ENCODE measurements around the gene SAP25. TPM values are rescaled to one million over a fixed set of nuclear protein-coding genes. Genes with fewer than 3 reads are reported as not detected.

SAP25 gene
- total RNA-seq, 2 experiments from 2014 or later, result 29.1 to 30.0 TPM

DNA sequence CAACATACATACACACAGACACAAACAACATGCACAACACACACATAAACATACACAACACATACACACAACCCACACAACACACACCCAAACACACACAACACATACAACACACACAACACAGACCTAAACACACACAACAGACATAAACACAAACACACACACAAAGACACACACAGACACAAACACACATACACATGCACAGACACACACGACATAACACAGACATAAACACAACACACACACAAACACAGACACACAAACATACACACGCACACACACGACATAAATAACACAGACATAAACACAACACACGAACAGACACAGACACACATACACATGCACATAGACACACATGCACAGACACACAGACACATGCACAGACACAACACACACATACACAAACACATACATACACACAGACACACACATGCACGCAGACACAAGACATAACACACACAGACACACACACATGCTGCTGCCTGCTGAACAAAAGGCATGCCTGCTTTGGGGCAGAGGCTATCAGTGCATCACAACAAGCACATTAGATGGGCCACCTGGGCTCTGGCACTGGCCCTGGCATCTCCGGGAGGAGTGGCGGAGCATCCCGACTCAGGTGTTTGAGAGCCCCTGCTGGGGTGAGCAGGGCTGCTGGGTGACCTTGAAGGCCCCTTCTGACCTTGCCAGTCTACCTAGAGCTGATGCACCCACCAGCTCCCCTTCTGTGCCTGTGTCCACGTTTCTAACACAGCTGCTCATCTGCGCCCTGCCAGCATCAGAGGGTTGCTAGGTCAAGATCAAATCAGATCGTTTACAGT is 7.0 kb upstream of the SAP25 start:
- H3K27me3 Mint-ChIP-seq, result no peaks in the 10 kb centered on the region
- ChIA-PET POLR2A (interaction anchor here (0.7 to 6.8 kb wide), 6 partner anchors 8 to 36 kb away, joined by 3 to 89 read pairs (median 3); partner anchors contain the start of genes MOSPD3 and PCOLCE), CTCF (no interaction called here)
- no peak overlapping the region for H3K27ac Mint-ChIP-seq
- H3K4me1 Mint-ChIP-seq, result peaks cover 19% of the 10 kb centered on the region
- H3K9me3 Mint-ChIP-seq, result no peaks in the 10 kb centered on the region
- H3K4me3 Mint-ChIP-seq, result no peak overlapping the region
- DNase-seq, result no peak
- H3K36me3 Mint-ChIP-seq (ENCODE audit: low read depth), result peaks cover 57% of the 10 kb centered on the region

DNA sequence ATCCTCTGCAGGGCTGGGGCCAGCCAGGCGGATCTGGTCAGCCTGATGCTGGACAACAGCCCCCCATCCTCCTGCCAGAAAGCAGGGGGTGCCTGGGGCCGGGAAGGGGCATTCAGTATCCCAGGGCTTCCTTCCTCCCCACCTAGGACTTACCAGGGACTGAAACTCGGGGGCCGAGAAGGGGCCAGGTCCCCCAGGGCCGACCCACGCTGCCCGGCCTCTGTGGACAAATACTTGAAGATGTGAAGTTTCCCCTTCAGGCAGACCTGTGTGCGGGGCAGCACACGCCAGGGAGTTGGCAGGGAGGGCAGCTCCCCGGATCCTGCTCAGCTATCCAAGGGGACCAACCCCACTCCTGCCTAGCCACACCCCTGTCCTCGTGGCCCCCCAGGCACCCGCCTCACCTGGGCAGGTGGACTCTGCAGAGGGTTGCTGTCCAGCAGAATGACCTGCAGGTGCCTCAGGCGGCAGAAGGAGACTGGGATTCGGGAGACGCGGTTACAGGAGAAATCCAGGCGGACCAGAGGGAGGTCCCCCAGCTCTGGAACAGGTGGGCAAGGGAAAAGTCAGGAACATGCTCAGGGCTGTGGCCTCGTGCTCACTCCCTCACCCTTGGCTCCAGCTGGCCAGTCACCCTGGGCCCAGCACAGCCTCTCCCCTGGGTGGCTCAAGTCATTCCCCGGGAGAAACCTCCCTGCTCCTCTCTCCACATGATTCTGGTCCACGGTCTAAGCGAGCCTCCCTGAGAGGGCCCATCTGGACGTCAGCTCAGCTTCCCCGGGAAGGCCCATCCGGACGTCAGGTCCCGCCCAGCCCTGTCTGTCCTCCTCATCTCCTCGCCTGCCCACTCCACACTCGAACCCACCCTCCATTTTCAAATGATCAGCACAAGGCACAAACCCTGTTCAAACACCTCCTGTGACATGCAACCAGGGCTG is 4.8 kb upstream of the SAP25 start:
- ChIA-PET CTCF (no interaction called here), POLR2A (no interaction called here)
- Mint-ChIP-seq H3K36me3 (ENCODE audit: low read depth) (peaks cover 55% of the 10 kb centered on the region), H3K27ac (no peak overlapping the region), H3K27me3 (no peaks in the 10 kb centered on the region), H3K9me3 (no peaks in the 10 kb centered on the region), H3K4me1 (peaks cover 14% of the 10 kb centered on the region), H3K4me3 (no peak overlapping the region)
- DNase-seq, result no peak

DNA sequence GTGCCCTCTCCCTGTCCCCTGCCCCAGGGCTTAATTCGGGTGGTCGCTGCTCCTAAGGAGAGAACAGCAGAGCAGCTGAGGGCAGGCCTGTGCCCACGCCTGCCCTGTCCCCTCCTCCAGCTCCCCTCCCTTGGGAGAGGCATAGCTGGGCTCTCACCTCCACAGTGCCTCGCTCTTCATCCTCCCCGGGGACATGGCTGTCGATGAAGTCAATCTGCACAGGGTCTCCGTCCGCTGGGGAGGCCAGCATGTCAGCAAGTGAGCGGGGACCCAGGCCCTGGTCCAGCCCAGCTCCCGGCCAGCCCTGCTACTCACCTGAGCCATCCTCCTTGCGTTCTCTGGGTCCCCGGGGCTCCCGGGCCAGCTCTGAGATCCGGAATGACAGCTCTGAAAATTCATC is 3.8 kb upstream of the SAP25 start:
- H3K9me3 Mint-ChIP-seq, result no peaks in the 10 kb centered on the region
- H3K36me3 Mint-ChIP-seq (ENCODE audit: low read depth), result peaks cover 51% of the 10 kb centered on the region
- ChIA-PET CTCF (no interaction called here), POLR2A (interaction anchor here (0.9 kb wide), 1 partner anchor 8 kb away, joined by 4 read pairs; the partner anchor contains the start of genes FBXO24 and LRCH4)
- no peak overlapping the region for H3K4me3 Mint-ChIP-seq
- peaks cover 5% of the 10 kb centered on the region for H3K4me1 Mint-ChIP-seq
- H3K27me3 Mint-ChIP-seq, result no peaks in the 10 kb centered on the region
- no peak for DNase-seq
- H3K27ac Mint-ChIP-seq, result no peak overlapping the region

DNA sequence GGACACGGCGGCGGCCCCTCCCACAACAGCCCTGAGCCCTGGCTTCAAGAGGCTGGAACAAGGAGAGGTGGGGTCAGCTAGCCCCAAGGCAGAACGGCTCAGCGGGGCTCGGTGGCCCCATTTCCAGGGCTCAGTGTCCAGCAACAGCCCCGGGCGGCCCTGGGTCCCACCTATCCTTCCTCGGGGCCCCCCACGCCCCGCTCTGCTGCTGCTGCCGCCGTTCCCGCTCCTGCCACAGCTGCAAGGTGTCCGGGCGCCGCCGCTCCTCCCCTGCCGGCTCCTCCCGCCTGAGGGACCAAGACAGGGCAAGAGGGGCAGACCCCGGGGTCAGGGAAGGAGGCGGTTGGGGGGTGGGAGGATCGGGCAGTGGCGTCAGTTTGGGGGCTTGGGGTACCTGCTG is 3.4 kb upstream of the SAP25 start:
- CTCF ChIA-PET, result no interaction called here
- no peak overlapping the region for H3K4me3 Mint-ChIP-seq
- peaks cover 1% of the 10 kb centered on the region for H3K4me1 Mint-ChIP-seq

DNA sequence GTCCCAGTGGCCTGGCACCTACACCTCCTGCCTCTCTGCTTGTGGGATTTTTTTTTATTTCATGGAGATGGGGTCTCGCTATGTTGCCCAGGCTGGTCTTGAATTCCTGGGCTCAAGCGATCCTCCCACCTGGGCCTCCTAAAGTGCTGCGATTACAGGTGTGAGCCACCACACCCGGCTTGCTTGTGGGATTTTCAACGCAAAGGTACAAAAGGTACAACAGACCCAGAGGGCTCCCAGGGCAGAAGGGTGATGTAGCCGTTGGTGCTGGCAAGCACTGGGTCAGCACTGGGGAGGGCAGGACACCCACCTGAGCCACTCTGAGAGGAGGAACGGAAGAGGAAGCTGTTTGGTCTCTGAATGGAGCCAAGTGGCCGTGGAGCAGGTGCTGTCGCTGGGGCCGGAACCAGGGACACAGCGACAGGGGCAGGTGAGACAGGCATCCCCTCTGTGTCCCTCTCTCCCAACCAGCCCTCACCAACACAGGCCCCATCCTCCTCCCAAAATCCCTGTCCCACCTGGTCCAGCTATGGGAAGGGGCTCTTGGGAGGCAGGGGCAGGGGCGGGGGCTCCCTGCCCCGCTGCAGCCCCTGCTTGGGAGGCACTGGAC is 2.8 kb upstream of the SAP25 start:
- H3K27ac Mint-ChIP-seq, result no peak overlapping the region
- H3K4me3 Mint-ChIP-seq, result no peak overlapping the region
- CTCF ChIA-PET, result no interaction called here
- peaks cover 5% of the 10 kb centered on the region for H3K4me1 Mint-ChIP-seq
- peaks cover 47% of the 10 kb centered on the region for H3K36me3 Mint-ChIP-seq (ENCODE audit: low read depth)
- H3K27me3 Mint-ChIP-seq, result no peaks in the 10 kb centered on the region
- DNase-seq, result no peak
- H3K9me3 Mint-ChIP-seq, result no peaks in the 10 kb centered on the region
- POLR2A ChIA-PET, result no interaction called here

More for the DNA sequence above, 3.4 kb upstream of the SAP25 start:
- DNase-seq, result no peak
- no peaks in the 10 kb centered on the region for H3K27me3 Mint-ChIP-seq
- H3K36me3 Mint-ChIP-seq (ENCODE audit: low read depth), result peaks cover 49% of the 10 kb centered on the region
- POLR2A ChIA-PET, result interaction anchor here (0.9 kb wide), 1 partner anchor 9 kb away, joined by 4 read pairs; the partner anchor contains the start of genes FBXO24 and LRCH4
- no peaks in the 10 kb centered on the region for H3K9me3 Mint-ChIP-seq
- no peak overlapping the region for H3K27ac Mint-ChIP-seq

DNA sequence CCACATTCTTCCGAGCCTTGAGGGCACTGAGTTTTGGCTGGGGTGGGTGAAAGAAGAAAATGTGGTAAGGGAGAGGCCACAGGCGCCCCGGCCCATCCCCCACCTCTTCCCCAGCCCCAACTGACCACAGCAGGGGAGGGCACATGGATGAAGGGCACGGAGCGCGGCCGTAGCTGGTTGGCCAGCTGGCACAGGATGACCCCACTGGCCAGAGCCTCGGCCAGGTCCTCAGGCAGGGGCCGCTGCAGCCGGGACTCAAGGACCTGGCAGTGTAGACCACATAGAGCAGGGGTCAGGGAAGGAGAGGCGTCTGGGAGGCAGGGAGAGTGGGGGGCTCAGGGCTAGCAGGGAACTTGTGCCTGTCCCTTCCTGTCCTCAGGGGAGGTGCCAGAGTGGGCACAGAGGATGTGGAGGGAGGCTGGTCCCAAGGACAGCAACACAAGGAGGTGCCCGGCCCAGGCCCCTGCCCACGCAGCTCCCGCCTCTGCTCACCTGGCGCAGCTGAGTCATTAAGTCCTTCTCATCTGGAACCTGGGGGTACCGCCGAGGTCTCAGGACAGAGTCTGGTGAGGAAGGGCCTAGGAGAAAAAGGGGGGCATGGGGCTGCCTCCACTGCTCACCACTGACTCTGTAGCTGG is 2.2 kb upstream of the SAP25 start:
- H3K27me3 Mint-ChIP-seq, result no peaks in the 10 kb centered on the region
- POLR2A ChIA-PET, result no interaction called here
- peaks cover 10% of the 10 kb centered on the region for H3K4me1 Mint-ChIP-seq
- peaks cover 47% of the 10 kb centered on the region for H3K36me3 Mint-ChIP-seq (ENCODE audit: low read depth)
- no peak overlapping the region for H3K4me3 Mint-ChIP-seq
- no peaks in the 10 kb centered on the region for H3K9me3 Mint-ChIP-seq
- no peak overlapping the region for H3K27ac Mint-ChIP-seq
- DNase-seq, result no peak
- CTCF ChIA-PET, result no interaction called here

DNA sequence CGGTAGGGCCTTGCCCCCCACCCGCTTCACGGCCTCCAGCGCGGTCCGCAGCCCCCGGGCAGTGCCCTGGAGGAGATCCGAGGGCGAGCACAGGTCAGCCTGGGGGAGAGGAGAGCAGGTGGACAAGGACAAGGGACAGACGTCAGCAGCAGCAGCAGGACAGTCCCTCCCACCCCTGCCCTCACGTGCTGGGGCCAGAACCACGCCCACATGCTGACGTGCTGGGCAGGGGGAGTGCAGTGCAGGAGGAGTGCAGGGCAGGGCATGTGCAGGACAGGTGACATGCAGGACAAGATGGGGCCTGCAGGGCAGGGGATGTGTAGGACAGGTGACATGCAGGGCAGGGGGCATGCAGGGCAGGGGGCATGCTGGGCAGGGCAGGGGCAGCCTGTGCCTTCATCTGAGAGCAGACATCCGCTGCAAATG is 1.5 kb upstream of the SAP25 start:
- H3K27me3 Mint-ChIP-seq, result no peaks in the 10 kb centered on the region
- H3K27ac Mint-ChIP-seq, result no peak overlapping the region
- H3K4me1 Mint-ChIP-seq, result peaks cover 15% of the 10 kb centered on the region
- POLR2A ChIA-PET, result no interaction called here
- peaks cover 47% of the 10 kb centered on the region for H3K36me3 Mint-ChIP-seq (ENCODE audit: low read depth)
- no peak for DNase-seq
- no peaks in the 10 kb centered on the region for H3K9me3 Mint-ChIP-seq
- CTCF ChIA-PET, result no interaction called here
- no peak overlapping the region for H3K4me3 Mint-ChIP-seq

DNA sequence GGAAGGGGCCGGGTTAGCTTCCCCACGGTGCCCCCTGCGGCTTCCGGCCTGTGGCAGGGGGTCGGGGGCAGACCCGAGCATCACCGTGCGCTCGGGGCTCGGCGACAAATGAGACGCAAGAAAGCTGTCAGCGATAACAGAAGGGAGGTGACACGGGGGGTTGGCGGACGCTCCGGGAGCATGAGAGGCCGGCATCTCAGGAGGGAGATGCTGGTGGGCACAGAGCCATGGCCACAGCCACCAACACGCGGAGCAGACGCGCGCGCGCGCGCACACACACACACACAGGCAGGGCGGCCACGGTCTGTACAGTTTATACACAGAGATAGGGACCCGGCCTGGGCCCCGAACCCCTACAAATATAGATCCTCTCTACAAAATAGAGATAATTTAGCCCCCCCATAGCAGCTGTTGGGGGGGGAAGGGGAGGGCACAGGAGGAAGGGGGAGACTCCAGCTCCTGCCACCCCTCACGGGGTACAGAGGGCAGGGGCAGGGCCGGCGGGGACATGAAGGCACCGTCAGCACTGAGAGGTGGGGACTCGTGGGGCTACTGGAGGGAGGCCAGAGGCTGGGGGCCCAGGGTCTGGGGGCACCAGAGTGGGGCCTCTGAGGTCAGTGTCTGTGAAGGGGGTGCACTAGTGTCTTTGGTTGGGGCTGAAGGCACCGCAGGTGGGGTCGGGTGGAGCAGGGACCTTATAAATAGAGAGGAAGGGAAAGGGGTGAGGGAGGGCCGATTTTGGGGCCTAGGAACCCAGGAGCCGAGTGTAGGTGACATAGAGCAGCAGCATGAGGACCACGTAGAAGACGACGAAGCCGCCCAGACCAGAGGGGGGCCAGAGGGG is 884 bp upstream of the SAP25 start:
- Mint-ChIP-seq H3K27ac (no peak overlapping the region), H3K4me1 (peaks cover 21% of the 10 kb centered on the region), H3K36me3 (ENCODE audit: low read depth) (peaks cover 47% of the 10 kb centered on the region), H3K4me3 (no peak overlapping the region), H3K9me3 (no peaks in the 10 kb centered on the region), H3K27me3 (no peaks in the 10 kb centered on the region)
- no peak for DNase-seq
- ChIA-PET CTCF (no interaction called here), POLR2A (no interaction called here)

DNA sequence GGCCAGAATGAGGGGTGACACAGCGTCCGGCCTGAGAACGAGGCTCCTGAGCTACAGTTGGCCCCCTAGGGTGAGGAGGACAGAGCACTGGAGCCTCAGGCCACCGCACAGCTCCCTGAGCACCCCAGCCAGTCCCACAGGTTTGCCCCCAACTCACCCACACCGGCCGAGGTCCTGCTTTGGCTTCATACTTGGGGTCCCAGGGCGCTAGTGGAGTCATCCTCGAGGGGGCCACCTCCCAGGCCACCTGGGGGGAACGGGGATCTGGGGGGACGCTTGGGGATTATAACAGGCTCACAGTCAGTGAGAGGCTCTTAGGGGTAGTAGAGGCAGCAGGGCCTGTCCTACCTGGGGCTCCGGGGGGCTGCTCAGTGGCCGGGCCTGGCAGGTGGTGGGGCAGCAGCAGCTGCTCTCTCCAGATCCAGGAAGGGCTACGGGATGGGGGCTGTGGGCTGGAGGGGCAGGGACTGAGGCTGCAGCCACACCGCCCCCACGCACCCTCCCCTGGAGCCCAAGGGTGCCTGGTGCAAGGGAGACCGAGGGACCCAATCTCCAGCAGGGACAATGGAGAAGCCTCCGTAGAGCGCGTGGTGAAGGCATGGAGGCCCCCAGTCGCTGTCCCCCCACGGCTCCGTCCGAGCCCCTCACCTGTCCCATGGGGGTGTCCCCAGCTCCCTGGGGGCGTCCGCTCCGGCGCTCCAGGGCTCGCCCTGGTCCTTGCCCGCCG is 588 bp downstream of the SAP25 start:
- no peak for DNase-seq
- Mint-ChIP-seq H3K27ac (no peak overlapping the region), H3K4me1 (peaks cover 34% of the 10 kb centered on the region), H3K9me3 (no peaks in the 10 kb centered on the region), H3K4me3 (no peak overlapping the region), H3K36me3 (ENCODE audit: low read depth) (peaks cover 36% of the 10 kb centered on the region), H3K27me3 (no peaks in the 10 kb centered on the region)
- CTCF ChIA-PET, result no interaction called here
- POLR2A ChIA-PET, result interaction anchor here (0.8 to 1.7 kb wide), 4 partner anchors 8 to 110 kb away, joined by 3 to 13 read pairs (median 3); no protein-coding TSS in a partner anchor

DNA sequence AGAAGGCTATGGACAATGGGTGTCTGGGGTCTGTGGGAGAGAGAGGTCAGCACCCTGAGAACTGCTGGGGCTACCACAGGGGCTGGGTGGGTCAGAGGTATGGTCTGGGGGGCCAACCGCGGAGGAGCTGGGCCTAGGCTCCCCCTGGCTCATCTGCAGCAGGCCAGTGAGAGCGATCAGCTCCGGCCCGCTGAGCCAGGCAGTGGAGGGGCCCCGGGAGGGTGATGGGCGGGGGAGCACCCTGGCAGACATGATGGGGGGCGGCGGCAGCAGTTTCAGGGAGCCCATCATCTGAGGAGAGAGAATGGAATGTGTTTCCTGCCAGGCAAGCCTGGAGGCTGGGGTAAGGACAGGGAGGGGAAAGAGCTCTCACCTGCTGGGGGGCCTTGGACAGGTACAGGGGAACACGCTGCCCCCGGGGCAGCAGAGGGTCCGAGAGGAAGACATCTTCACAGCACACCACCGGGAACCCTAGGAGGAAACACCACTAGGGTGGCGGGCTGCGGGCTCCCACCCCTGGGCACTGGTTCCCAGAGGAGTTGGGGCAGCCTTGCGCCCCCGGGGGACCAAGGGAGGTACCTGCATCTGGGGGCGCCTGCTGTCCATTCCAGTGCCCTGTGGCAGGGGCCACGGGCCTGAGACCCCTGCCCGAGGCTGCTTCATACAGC is 1.3 kb downstream of the SAP25 start:
- POLR2A ChIA-PET, result interaction anchor here (0.8 to 1.7 kb wide), 5 partner anchors 9 to 111 kb away, joined by 3 to 13 read pairs (median 3); no protein-coding TSS in a partner anchor
- CTCF ChIA-PET, result no interaction called here
- H3K9me3 Mint-ChIP-seq, result no peaks in the 10 kb centered on the region
- no peak for DNase-seq
- H3K36me3 Mint-ChIP-seq (ENCODE audit: low read depth), result peaks cover 30% of the 10 kb centered on the region
- peaks cover 41% of the 10 kb centered on the region for H3K4me1 Mint-ChIP-seq
- no peak overlapping the region for H3K4me3 Mint-ChIP-seq
- H3K27ac Mint-ChIP-seq, result no peak overlapping the region
- H3K27me3 Mint-ChIP-seq, result no peaks in the 10 kb centered on the region

DNA sequence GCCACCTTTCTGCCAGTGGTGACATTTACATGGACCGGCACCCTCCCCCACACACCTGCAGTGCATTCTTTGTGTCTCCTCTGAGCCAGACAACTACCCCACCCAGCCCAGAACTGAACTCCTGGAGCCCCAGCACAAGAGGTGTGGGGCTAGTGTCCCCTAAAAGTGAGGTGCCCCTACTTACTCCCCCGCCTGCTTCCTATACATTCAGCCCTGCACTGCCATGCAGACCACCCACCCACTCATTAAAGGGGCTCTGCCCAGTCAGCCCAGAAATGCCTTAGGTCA is 1.9 kb downstream of the SAP25 start:
- POLR2A ChIA-PET, result interaction anchor here (1.0 to 2.0 kb wide), 9 partner anchors 12 to 117 kb away, joined by 3 to 23 read pairs (median 4); partner anchors contain the start of genes FBXO24 and LRCH4
- Mint-ChIP-seq H3K27ac (no peak overlapping the region), H3K4me3 (no peak overlapping the region), H3K4me1 (peaks cover 45% of the 10 kb centered on the region), H3K27me3 (no peaks in the 10 kb centered on the region), H3K36me3 (ENCODE audit: low read depth) (peaks cover 27% of the 10 kb centered on the region), H3K9me3 (no peaks in the 10 kb centered on the region)
- no peak for DNase-seq
- CTCF ChIA-PET, result interaction anchor here (0.8 to 1.6 kb wide), 3 partner anchors 12 to 89 kb away, joined by 3 to 4 read pairs (median 4); no protein-coding TSS in a partner anchor

Data from activated CD4-positive, alpha-beta memory T cell treated with anti-CD3 and anti-CD28 coated beads, Interleukin-2, amount 10 ng/mL, durations not matched to agents 7 days and 5 days (primary cell).